ENCODE results near the gene VTA1.

- TF ChIP-seq EZH2phosphoT487 (IDR thresholded peaks at IDR 0.05; ENCODE audit: insufficient read depth, low read depth) (no peak), EZH2 (IDR thresholded peaks at IDR 0.05; ENCODE audit: insufficient read depth, poor library complexity, severe bottlenecking) (no peak)
Observed at GRCh38 chr6:142266060-142266459, 119.0 kb downstream of the VTA1 start.
